Body of pancreas (tissue), 4 donors: ENCODE results near the gene SLC1A2. TPM values are rescaled to one million over a fixed set of nuclear protein-coding genes. Genes with fewer than 3 reads are reported as not detected.

Experiments used
- ATAC-seq: fragments of 150-250 bp; one replicate; pipeline ENCODE4 v1.9.1; 2016
- DNase-seq, 4 donors: peaks; one replicate each; pipeline ENCODE4 v3.0.0-alpha.2; 2019
- H3K27ac ChIP-seq, 4 donors: fragments of 200-600 bp; sonication (generic); 1 replicate in 3 of 4; 2 replicates in 1 of 4; pipeline versions ENCODE4 v1.5.1 to v1.6.1; 2016 to 2019; ENCODE audit warnings: mild to moderate bottlenecking in 1 of 4, mixed read lengths in 1 of 4, moderate library complexity in 1 of 4
- H3K27me3 ChIP-seq, 2 donors: fragments of 200-600 bp; sonication (generic); one replicate each; pipeline ENCODE4 v1.6.0; 2016; ENCODE audit warnings: mild to moderate bottlenecking in 1 of 2
- H3K36me3 ChIP-seq, 2 donors: fragments of 200-600 bp; sonication (generic); replicated peaks in 1 of 2; 2 replicates each; pipeline ENCODE4 v1.5.1; 2016; ENCODE audit warnings: low read depth in 2 of 2; ENCODE audit not compliant: insufficient read depth in 1 of 2
- H3K4me1 ChIP-seq: fragments of 200-600 bp; sonication (generic); one replicate; pipeline ENCODE4 v1.6.0; 2016
- H3K4me3 ChIP-seq, 2 donors: fragments of 200-600 bp; sonication (generic); 1 replicate in 1 of 2; 2 replicates in 1 of 2; pipeline ENCODE4 v1.5.1; 2016 to 2019
- H3K9me3 ChIP-seq, 3 donors: fragments of 200-600 bp; sonication (generic); 1 replicate in 2 of 3; 2 replicates in 1 of 3; pipeline ENCODE4 v1.5.1; 2016
- CTCF ChIP-seq, 7 experiments: fragments of 450-650 bp in 4 of 7; fragments of 200-600 bp in 3 of 7; sonication (generic) in 3 of 7; IDR thresholded peaks; one replicate each; pipeline ENCODE4 v1.5.1; 2016 to 2019; ENCODE audit warnings: antibody characterized with exemption in 7 of 7
- POLR2A ChIP-seq, 3 donors: fragments of 450-650 bp; IDR thresholded peaks; one replicate each; pipeline ENCODE4 v1.6.1; 2016; ENCODE audit warnings: antibody characterized with exemption in 3 of 3, mild to moderate bottlenecking in 2 of 3
- WGBS, 2 donors: methylation state at CpG; one replicate each; pipeline ENCODE4 v1.1.5; 2017; 5-methylcytosine and 5-hydroxymethylcytosine counted together
- intact Hi-C: fragments of 100-400 bp; cut with DNase I; formaldehyde crosslinking; loops from one replicate; pipeline ENCODE4 v1.15.1; 2023
- total RNA-seq, 2 donors: library from RNA; depleted of rRNA; stranded (reverse); fragments of >200 nt; gene quantifications; one replicate each; pipeline ENCODE4 v1.1.0, GENCODE V29; 2016

Gene SLC1A2
- total RNA-seq, 2 donors from 2014 or later: 23.1 to 73.7 TPM

- no peaks in the 10 kb centered on the region for H3K9me3 ChIP-seq
- H3K27me3 ChIP-seq: no peaks in the 10 kb centered on the region
- peaks cover 24% of the 10 kb centered on the region for H3K4me1 ChIP-seq
- DNase-seq: peak in 3 of 4 donors; percentile 40 to 67 (median 49)
- ATAC-seq: peak; percentile 67
- TF ChIP-seq CTCF (IDR thresholded peaks at IDR 0.05): no peak
- TF ChIP-seq POLR2A (IDR thresholded peaks at IDR 0.05): no peak
- intact Hi-C loops: no loop called here
- peak overlapping the region; percentile 31 to 63 (median 52) for H3K27ac ChIP-seq
- no peaks in the 10 kb centered on the region for H3K36me3 ChIP-seq
- no peak overlapping the region for H3K4me3 ChIP-seq
- 42 to 44% methylated on average over 2 of the region's 2 CpGs for whole genome bisulfite sequencing, 2 donors
Measured at GRCh38 chr11:35243774-35244173, 175.6 kb downstream of the SLC1A2 start.

GRCh38 chr11:35242412-35243242 is 176.7 kb downstream of the SLC1A2 start:
- H3K27me3 ChIP-seq: no peaks in the 10 kb centered on the region

GRCh38 chr11:35241531-35241930 is 177.8 kb downstream of the SLC1A2 start:
- Histone ChIP-seq H3K4me1 (peaks cover 43% of the 10 kb centered on the region), H3K27ac (no peak overlapping the region), H3K4me3 (no peak overlapping the region), H3K36me3 (no peaks in the 10 kb centered on the region), H3K9me3 (no peaks in the 10 kb centered on the region), H3K27me3 (no peaks in the 10 kb centered on the region)
- 94 to 100% methylated on average over 1 of the region's 1 CpG for WGBS, 2 donors
- ATAC-seq (no peak), DNase-seq (no peak)
- TF ChIP-seq POLR2A (IDR thresholded peaks at IDR 0.05) (no peak), CTCF (IDR thresholded peaks at IDR 0.05) (no peak)
- intact Hi-C loops: no loop called here

More at GRCh38 chr11:35242412-35243242, 176.7 kb downstream of the SLC1A2 start:
- no peak overlapping the region for H3K27ac ChIP-seq
- intact Hi-C loops: no loop called here
- peaks cover 32% of the 10 kb centered on the region for H3K4me1 ChIP-seq
- no peak overlapping the region for H3K4me3 ChIP-seq
- no peak for ATAC-seq
- no peak for DNase-seq
- no peak for TF ChIP-seq CTCF (IDR thresholded peaks at IDR 0.05)
- TF ChIP-seq POLR2A (IDR thresholded peaks at IDR 0.05): no peak
- no peaks in the 10 kb centered on the region for H3K36me3 ChIP-seq
- WGBS, 2 donors: 90 to 95% methylated on average over 3 of the region's 3 CpGs
- no peaks in the 10 kb centered on the region for H3K9me3 ChIP-seq

- no peak for TF ChIP-seq POLR2A (IDR thresholded peaks at IDR 0.05)
- no peak for TF ChIP-seq CTCF (IDR thresholded peaks at IDR 0.05)
- Histone ChIP-seq H3K4me1 (peaks cover 48% of the 10 kb centered on the region), H3K27me3 (no peaks in the 10 kb centered on the region), H3K4me3 (no peak overlapping the region), H3K36me3 (no peaks in the 10 kb centered on the region), H3K27ac (no peak overlapping the region), H3K9me3 (no peaks in the 10 kb centered on the region)
- no peak for DNase-seq
- ATAC-seq: no peak
- intact Hi-C loops: no loop called here
- 100% methylated on average over 1 of the region's 1 CpG for WGBS, 2 donors
Measured at GRCh38 chr11:35241083-35241482, 178.3 kb downstream of the SLC1A2 start.
